K562 (cell line): ENCODE measurements around the gene TNIK. TPM values are rescaled to one million over a fixed set of nuclear protein-coding genes. Genes with fewer than 3 reads are reported as not detected.

Source experiments
- ATAC-seq: fragments of 200-7000 bp; cut with Tn5 transposase; 3 replicates; pipeline ENCODE4 v1.9.1; 2020; ENCODE audit warnings: moderate library complexity
- BruUV-seq: library from RNA; stranded (reverse); fragments of 400-500 nt; replicated peaks from 2 replicates; lab custom pipeline; 2021; lab: Mats Ljungman, UMichigan
- CTCF ChIA-PET: fragments of 300-600 bp; formaldehyde crosslinking; extraction: SDS; loops from one replicate; lab custom pipeline; 2021; ENCODE audit warnings: low intra/inter-chr PET ratio; lab: Yijun Ruan, JAX
- POLR2A ChIA-PET: fragments of 300-600, 350-650 bp; sonication (Branson Sonifier 250); formaldehyde crosslinking; extraction: SDS; loops from one replicate; lab custom pipeline; 2021; ENCODE audit warnings: antibody characterized with exemption, inconsistent platforms; lab: Yijun Ruan, JAX
- DNase-seq, 4 experiments: peaks; one replicate each; pipeline versions ENCODE4 v3.0.0 to v3.0.0-alpha.2; 2011 to 2018; ENCODE audit warnings: low spot score in 3 of 4, mixed read lengths in 3 of 4; ENCODE audit errors: extremely low read depth in 1 of 4
- FAIRE-seq: peaks from 2 replicates; lab custom pipeline; 2011; peaks lifted over from hg19 to GRCh38; lab: Jason Lieb, UNC
- H2AFZ ChIP-seq: 2 replicates; pipeline ENCODE4 v1.6.0; 2011; ENCODE audit warnings: low read depth, low read length, control low read depth, inconsistent platforms
- H3K27ac ChIP-seq: fragments of 200-600 bp; 3 replicates; pipeline ENCODE4 v1.8.0; 2011; ENCODE audit warnings: low read depth, mild to moderate bottlenecking, control low read depth, inconsistent platforms, low read length, moderate library complexity, mixed read lengths; ENCODE audit errors: extremely low read depth
- H3K27me3 ChIP-seq, 2 experiments: fragments of 300-600 bp in 1 of 2; 2 replicates in 1 of 2; 3 replicates in 1 of 2; pipeline versions ENCODE4 v1.6.0 to v1.8.0; 2011; ENCODE audit warnings: inconsistent platforms in 2 of 2, low read length in 2 of 2, mild to moderate bottlenecking in 1 of 2, mixed read lengths in 1 of 2, moderate library complexity in 1 of 2; ENCODE audit not compliant: control insufficient read depth in 2 of 2, insufficient read depth in 2 of 2
- H3K36me3 ChIP-seq: fragments of 300-600 bp; 3 replicates; pipeline ENCODE4 v1.8.0; 2011; ENCODE audit warnings: mild to moderate bottlenecking, low read length, inconsistent platforms; ENCODE audit not compliant: control insufficient read depth, insufficient read depth
- H3K4me1 ChIP-seq, 2 experiments: fragments of 200-600 bp in 1 of 2; replicated peaks in 1 of 2; 2 replicates in 1 of 2; 3 replicates in 1 of 2; pipeline versions ENCODE4 v1.5.1 to v1.8.0; 2011; ENCODE audit warnings: inconsistent platforms in 2 of 2, low read length in 2 of 2, mild to moderate bottlenecking in 1 of 2, mixed read lengths in 1 of 2, moderate library complexity in 1 of 2; ENCODE audit not compliant: control insufficient read depth in 2 of 2, insufficient read depth in 2 of 2
- H3K4me2 ChIP-seq: 2 replicates; pipeline ENCODE4 v1.6.1; 2011; ENCODE audit warnings: low read length, control low read depth, inconsistent platforms, mixed read lengths; ENCODE audit not compliant: insufficient read depth
- H3K4me3 ChIP-seq: fragments of 200-600 bp; sonication (generic), shearing (Covaris generic); 2 replicates; pipeline ENCODE4 v1.5.1; 2016; ENCODE audit warnings: control low read depth, inconsistent platforms
- H3K79me2 ChIP-seq: fragments of 200-600 bp; 3 replicates; pipeline ENCODE4 v1.8.0; 2011; ENCODE audit warnings: low read length, inconsistent platforms; ENCODE audit not compliant: control insufficient read depth, insufficient read depth
- H3K9ac ChIP-seq, 2 experiments: 2 replicates each; pipeline versions ENCODE4 v1.6.0 to v1.6.1; 2011; ENCODE audit warnings: low read depth in 2 of 2, low read length in 2 of 2, control low read depth in 1 of 2, inconsistent platforms in 1 of 2, mild to moderate bottlenecking in 1 of 2, mixed read lengths in 1 of 2; ENCODE audit not compliant: insufficient read depth in 1 of 2
- H3K9me1 ChIP-seq: one replicate; pipeline ENCODE4 v1.6.0; 2011; ENCODE audit warnings: inconsistent platforms, mild to moderate bottlenecking, low read length, moderate library complexity; ENCODE audit not compliant: control insufficient read depth, insufficient read depth
- H3K9me3 ChIP-seq: replicated peaks from 2 replicates; pipeline ENCODE4 v1.5.1; 2011; ENCODE audit warnings: low read depth, low read length, inconsistent platforms; ENCODE audit not compliant: control insufficient read depth, insufficient read depth
- H4K20me1 ChIP-seq: replicated peaks from 2 replicates; pipeline ENCODE4 v1.6.1; 2011; ENCODE audit warnings: low read length, inconsistent platforms, mixed read lengths; ENCODE audit not compliant: control insufficient read depth, insufficient read depth
- ATF2 ChIP-seq: sonication (generic); formaldehyde crosslinking; IDR thresholded peaks from 2 replicates; pipeline ENCODE4 v1.8.1; 2022; ENCODE audit warnings: missing genetic modification reagents
- ELF1 ChIP-seq: fragments of 200-800 bp; sonication (Bioruptor generic); IDR thresholded peaks from 2 replicates; pipeline ENCODE4 v1.6.1; 2016; ENCODE audit warnings: missing genetic modification characterization, missing compliant biosample characterization
- ETV6 ChIP-seq, 3 experiments: fragments of 150-350 bp in 1 of 3; sonication (generic) in 1 of 3; formaldehyde crosslinking in 1 of 3; IDR thresholded peaks; 2 replicates each; pipeline versions ENCODE4 v1.6.1 to v1.8.0; 2014 to 2022; ENCODE audit warnings: borderline replicate concordance in 2 of 3, low read depth in 2 of 3, antibody characterized with exemption in 1 of 3, low read length in 1 of 3, mild to moderate bottlenecking in 1 of 3, missing genetic modification reagents in 1 of 3
- KAT2B ChIP-seq: IDR thresholded peaks from one replicate; pipeline ENCODE4 v1.6.1; 2012; ENCODE audit warnings: low read depth, mild to moderate bottlenecking, control low read depth, inconsistent platforms, low read length, moderate library complexity
- RBBP5 ChIP-seq: fragments of 200-600 bp; sonication (generic); IDR thresholded peaks from 2 replicates; pipeline ENCODE4 v1.6.1; 2012; ENCODE audit warnings: borderline replicate concordance, mild to moderate bottlenecking, low read length, control low read depth, inconsistent platforms; ENCODE audit not compliant: insufficient read depth, poor library complexity, severe bottlenecking
- RCOR1 ChIP-seq, 2 experiments: IDR thresholded peaks; 2 replicates each; pipeline ENCODE4 v1.6.1; 2012; ENCODE audit warnings: low read depth in 2 of 2, low read length in 2 of 2, borderline replicate concordance in 1 of 2, improper control_type of control experiment in 1 of 2
- SLC30A9 ChIP-seq: fragments of 250-450 bp; sonication (Bioruptor Pico); IDR thresholded peaks from 2 replicates; pipeline ENCODE4 v1.8.0; 2022; ENCODE audit warnings: mild to moderate bottlenecking, moderate library complexity
- ZNF511 ChIP-seq: sonication (generic); formaldehyde crosslinking; IDR thresholded peaks from 2 replicates; pipeline ENCODE4 v1.8.0; 2022; ENCODE audit warnings: mild to moderate bottlenecking, missing genetic modification reagents
- ZNF696 ChIP-seq: fragments of 250-450 bp; sonication (Bioruptor Pico); conservative IDR thresholded peaks from 2 replicates; pipeline ENCODE4 v1.4.0; 2020; ENCODE audit warnings: mild to moderate bottlenecking, moderate library complexity
- WGBS: fragments of 100-300 bp; shearing (Covaris generic); methylation state at CpG from one replicate; pipeline ENCODE4 v1.1.6; 2016; ENCODE audit warnings: low coverage, mixed read lengths; ENCODE audit not compliant: insufficient coverage; ENCODE audit errors: missing lambda C conversion rate; 5-methylcytosine and 5-hydroxymethylcytosine counted together
- in situ Hi-C: fragments of 300-500 bp; cut with MboI; formaldehyde crosslinking; loops from 4 replicates; pipeline ENCODE4 v1.15.0; 2018; ENCODE audit warnings: inconsistent platforms, mixed read lengths
- intact Hi-C: fragments of 100-400 bp; cut with micrococcal nuclease; formaldehyde crosslinking; loops from 2 replicates; pipeline ENCODE4 v1.14.2; 2022
- polyA plus RNA-seq, 8 experiments: library from polyadenylated mRNA; depleted of rRNA in 4 of 8; stranded (reverse) in 5 of 8; unstranded in 3 of 8; fragments of >200 nt; fragmentation: Nextera tagmentation in 2 of 8; fragmentation: Illumina TruSeq in 1 of 8; extraction: Ambion mirVana in 2 of 8; extraction: Trizol in 1 of 8; gene quantifications; 2 replicates each; pipeline versions ENCODE4 v1.2.1 to v1.2.3, GENCODE V29; 2011 to 2014; ENCODE audit warnings: inconsistent platforms in 1 of 8, missing spikeins in 1 of 8
- total RNA-seq, 7 experiments: library from RNA; depleted of rRNA in 6 of 7; stranded (reverse); fragments of >200 nt in 6 of 7; fragmentation: Illumina TruSeq in 2 of 7; extraction: Trizol in 2 of 7; gene quantifications; 2 replicates each; pipeline versions ENCODE4 v1.2.1 to v1.2.3, GENCODE V29; 2011 to 2021; ENCODE audit warnings: low replicate concordance in 1 of 7

The TNIK gene
- total and polyA plus RNA-seq, 9 of the 15 experiments (the other 6 are each of a cell fraction or from before 2014, with no cell fraction given): 6.6 to 39.0 (median 24.7) TPM

- CTCF ChIA-PET: no interaction called here
- no peak overlapping the region for H3K27ac ChIP-seq
- no peaks in the 10 kb centered on the region for H3K9me3 ChIP-seq
- WGBS: 63% methylated on average over 2 of the region's 2 CpGs
- no peak overlapping the region for H3K4me3 ChIP-seq
- H2AFZ ChIP-seq: no peak overlapping the region
- H3K4me2 ChIP-seq: no peak overlapping the region
- TF ChIP-seq ETV6 (IDR thresholded peaks at IDR 0.05; ENCODE audit: borderline replicate concordance in 1 of 2, low read depth in 2 of 2, low read length in 1 of 2) (no peak), ETV6 (CRISPR knock-in tag; IDR thresholded peaks at IDR 0.05; ENCODE audit: borderline replicate concordance) (no peak), ELF1 (tag) (no peak)
- TF ChIP-seq, all 486 proteins: peak for 0
- Histone ChIP-seq H3K4me1 (peaks cover 0 to 5% of the 10 kb centered on the region in 2 experiments; a peak in 3 of 5 replicates), H3K27me3 (no peaks in the 10 kb centered on the region), H3K79me2 (peaks cover 6% of the 10 kb centered on the region; the same call in 1 of the 3 replicates), H3K36me3 (no peaks in the 10 kb centered on the region; the same call in 2 of the 3 replicates), H3K9ac (no peak overlapping the region; a peak in 1 of 4 replicates), H3K9me1 (no peaks in the 10 kb centered on the region), H4K20me1 (0 out of 2 replicates have a peak, but pooled peaks cover 4% of the 10 kb centered on the region)
- in situ Hi-C loops: no loop called here
- intact Hi-C loops: no loop called here
- no TSS peak for BruUV-seq
- FAIRE-seq (no peak), ATAC-seq (no peak), DNase-seq (no peak)
- POLR2A ChIA-PET: interaction anchor here (0.6 to 1.6 kb wide), 3 partner anchors 9 to 124 kb away, joined by 3 to 5 read pairs (median 4); no protein-coding TSS in a partner anchor
Measured at GRCh38 chr3:171363202-171363601, 97.0 kb downstream of the TNIK start.

GRCh38 chr3:171362575-171362974 is 97.6 kb downstream of the TNIK start:
- Histone ChIP-seq H3K9me1 (no peaks in the 10 kb centered on the region), H3K36me3 (no peaks in the 10 kb centered on the region; the same call in 2 of the 3 replicates), H2AFZ (no peak overlapping the region), H3K9ac (no peak overlapping the region), H3K27me3 (no peaks in the 10 kb centered on the region), H3K27ac (no peak overlapping the region), H3K4me3 (no peak overlapping the region), H4K20me1 (0 out of 2 replicates have a peak, but pooled peaks cover 4% of the 10 kb centered on the region), H3K9me3 (no peaks in the 10 kb centered on the region), H3K79me2 (peaks cover 6% of the 10 kb centered on the region; the same call in 1 of the 3 replicates), H3K4me2 (no peak overlapping the region), H3K4me1 (peaks cover 0 to 5% of the 10 kb centered on the region in 2 experiments; a peak in 3 of 5 replicates)
- no peak for TF ChIP-seq KAT2B
- no peak for TF ChIP-seq RBBP5
- no peak for TF ChIP-seq ZNF696 (CRISPR knock-in tag)
- TF ChIP-seq ATF2 (CRISPR knock-in tag): no peak
- no peak for TF ChIP-seq RCOR1 (IDR thresholded peaks at IDR 0.05; ENCODE audit: borderline replicate concordance in 1 of 2, low read depth in 2 of 2, low read length in 2 of 2)
- TF ChIP-seq ZNF511 (CRISPR knock-in tag): no peak
- TF ChIP-seq SLC30A9 (CRISPR knock-in tag): no peak
- ChIA-PET POLR2A (no interaction called here), CTCF (no interaction called here)
- intact Hi-C loops (no loop called here), in situ Hi-C loops (no loop called here)
- no peak for ATAC-seq
- no peak for DNase-seq
- no TSS peak for BruUV-seq
- FAIRE-seq: no peak
